Lower lobe of right lung (tissue), 2 donors: ENCODE measurements around the gene ZNF609. TPM values are rescaled to one million over a fixed set of nuclear protein-coding genes. Genes with fewer than 3 reads are reported as not detected.

ENCODE experiments used
- ATAC-seq, 2 donors: fragments of 200-7000 bp; cut with Tn5 transposase; one replicate each; pipeline ENCODE4 v1.9.1; 2020 to 2022; ENCODE audit warnings: mild to moderate bottlenecking in 2 of 2, moderate library complexity in 2 of 2
- DNase-seq: peaks from one replicate; pipeline ENCODE4 v3.0.0-alpha.2; 2020
- H3K27ac ChIP-seq: fragments of 200-600 bp; one replicate; pipeline ENCODE4 v1.8.0; 2022
- H3K27me3 ChIP-seq: fragments of 200-600 bp; one replicate; pipeline ENCODE4 v1.8.0; 2022; ENCODE audit warnings: low read depth
- H3K36me3 ChIP-seq: fragments of 200-600 bp; one replicate; pipeline ENCODE4 v1.8.0; 2022; ENCODE audit warnings: mild to moderate bottlenecking
- H3K4me1 ChIP-seq: fragments of 200-600 bp; one replicate; pipeline ENCODE4 v1.8.0; 2022
- H3K4me3 ChIP-seq: fragments of 200-600 bp; one replicate; pipeline ENCODE4 v1.8.0; 2022; ENCODE audit warnings: mild to moderate bottlenecking
- H3K9me3 ChIP-seq: fragments of 200-600 bp; one replicate; pipeline ENCODE4 v1.8.0; 2022
- CTCF ChIP-seq: fragments of 200-600 bp; IDR thresholded peaks from one replicate; pipeline ENCODE4 v1.8.0; 2022; ENCODE audit warnings: antibody characterized with exemption, mild to moderate bottlenecking
- intact Hi-C: fragments of 100-400 bp; cut with DNase I; formaldehyde crosslinking; loops from one replicate; pipeline ENCODE4 v1.11.0; 2022
- total RNA-seq: library from RNA; stranded (reverse); fragmentation: NEBNext Ultra II Directional; extraction: Animal tissue kit (Norgen Biotek cat#: 25700); gene quantifications from one replicate; pipeline ENCODE4 v1.2.1, GENCODE V29; 2021
- donor health status: DM: no; HTN: yes; CAD: no; lungs with severe emphysema.

The ZNF609 gene
- total RNA-seq, 1 donor from 2014 or later: 45.3 TPM

- Histone ChIP-seq H3K36me3 (no peaks in the 10 kb centered on the region), H3K27ac (no peak overlapping the region), H3K4me1 (peaks cover 48% of the 10 kb centered on the region), H3K27me3 (no peaks in the 10 kb centered on the region), H3K4me3 (no peak overlapping the region), H3K9me3 (no peaks in the 10 kb centered on the region)
- TF ChIP-seq CTCF: no peak
- ATAC-seq: no peak
- no peak for DNase-seq
- intact Hi-C loops: no loop called here
These were observed 1.2 kb upstream of the ZNF609 start for GRCh38 chr15:64459066-64459781.

- peaks cover 5% of the 10 kb centered on the region for H3K36me3 ChIP-seq
These were observed 644 bp downstream of the ZNF609 start for GRCh38 chr15:64460724-64461720.

GRCh38 chr15:64461721-64462162 is 1.4 kb downstream of the ZNF609 start:
- Histone ChIP-seq H3K27me3 (no peaks in the 10 kb centered on the region), H3K9me3 (no peaks in the 10 kb centered on the region), H3K4me3 (peak overlapping the region; percentile 62), H3K36me3 (peaks cover 5% of the 10 kb centered on the region), H3K27ac (peak overlapping the region; percentile 80), H3K4me1 (peaks cover 73% of the 10 kb centered on the region)
- intact Hi-C loops: no loop called here
- ATAC-seq (peak in 1 of 2 donors; percentile 1), DNase-seq (no peak)
- TF ChIP-seq CTCF: no peak

More at GRCh38 chr15:64460724-64461720, 644 bp downstream of the ZNF609 start:
- ATAC-seq (peak; percentile 43 to 70), DNase-seq (no peak)
- no peaks in the 10 kb centered on the region for H3K27me3 ChIP-seq
- H3K9me3 ChIP-seq: no peaks in the 10 kb centered on the region
- intact Hi-C loops: no loop called here
- H3K4me3 ChIP-seq: peak overlapping the region; percentile 62
- TF ChIP-seq CTCF: no peak
- peak overlapping the region; percentile 80 for H3K27ac ChIP-seq
- H3K4me1 ChIP-seq: peaks cover 66% of the 10 kb centered on the region

GRCh38 chr15:64462492-64462891 is 2.1 kb downstream of the ZNF609 start:
- no peaks in the 10 kb centered on the region for H3K27me3 ChIP-seq
- intact Hi-C loops: no loop called here
- peak overlapping the region; percentile 80 for H3K27ac ChIP-seq
- peaks cover 74% of the 10 kb centered on the region for H3K4me1 ChIP-seq
- H3K4me3 ChIP-seq: no peak overlapping the region
- ATAC-seq (no peak), DNase-seq (no peak)
- peaks cover 5% of the 10 kb centered on the region for H3K36me3 ChIP-seq
- H3K9me3 ChIP-seq: no peaks in the 10 kb centered on the region
- TF ChIP-seq CTCF: no peak

- DNase-seq (no peak), ATAC-seq (no peak)
- H3K9me3 ChIP-seq: no peaks in the 10 kb centered on the region
- H3K4me3 ChIP-seq: no peak overlapping the region
- H3K27me3 ChIP-seq: no peaks in the 10 kb centered on the region
- TF ChIP-seq CTCF: no peak
- peaks cover 72% of the 10 kb centered on the region for H3K4me1 ChIP-seq
- H3K27ac ChIP-seq: no peak overlapping the region
- intact Hi-C loops: no loop called here
- H3K36me3 ChIP-seq: peaks cover 5% of the 10 kb centered on the region
These were observed 4.1 kb downstream of the ZNF609 start for GRCh38 chr15:64464276-64465005.
